DMS153 (cell line): ENCODE data around the gene TDRD10.

Experiments
- DNase-seq: peaks from one replicate; lab custom pipeline; 2025; lab: John Stamatoyannopoulos, UW

The TDRD10 gene

GRCh38 chr1:154578058-154578418, 76.0 kb downstream of the TDRD10 start:
- DNase-seq = no peak

GRCh38 chr1:154579374-154579773, 77.4 kb downstream of the TDRD10 start:
- DNase-seq = no peak

GRCh38 chr1:154581766-154582165, 79.7 kb downstream of the TDRD10 start:
- no peak for DNase-seq

- DNase-seq = no peak
These were observed 80.9 kb downstream of the TDRD10 start for GRCh38 chr1:154582885-154583284.

GRCh38 chr1:154583773-154584172, 81.8 kb downstream of the TDRD10 start:
- DNase-seq = no peak

- no peak for DNase-seq
These were observed 82.4 kb downstream of the TDRD10 start for GRCh38 chr1:154584267-154584994.

- no peak for DNase-seq
These were observed 84.2 kb downstream of the TDRD10 start for GRCh38 chr1:154586231-154586630.

GRCh38 chr1:154586641-154587040, 84.6 kb downstream of the TDRD10 start:
- no peak for DNase-seq

- DNase-seq = no peak
These were observed 87.8 kb downstream of the TDRD10 start for GRCh38 chr1:154589780-154590179.

GRCh38 chr1:154590756-154591155, 88.7 kb downstream of the TDRD10 start:
- no peak for DNase-seq

GRCh38 chr1:154591206-154591605, 89.2 kb downstream of the TDRD10 start:
- DNase-seq = no peak

GRCh38 chr1:154593390-154593789, 91.4 kb downstream of the TDRD10 start:
- DNase-seq = no peak

GRCh38 chr1:154594811-154595210, 92.8 kb downstream of the TDRD10 start:
- DNase-seq = no peak

- no peak for DNase-seq
These were observed 93.6 kb downstream of the TDRD10 start for GRCh38 chr1:154595621-154596020.
